ENCODE measurements around the gene ADCY3. TPM values are rescaled to one million over a fixed set of nuclear protein-coding genes. Genes with fewer than 3 reads are reported as not detected.

Gene ADCY3
- polyA plus RNA-seq, 1 of the 3 experiments (the other 2 are of a cell fraction), result 53.9 TPM

DNA sequence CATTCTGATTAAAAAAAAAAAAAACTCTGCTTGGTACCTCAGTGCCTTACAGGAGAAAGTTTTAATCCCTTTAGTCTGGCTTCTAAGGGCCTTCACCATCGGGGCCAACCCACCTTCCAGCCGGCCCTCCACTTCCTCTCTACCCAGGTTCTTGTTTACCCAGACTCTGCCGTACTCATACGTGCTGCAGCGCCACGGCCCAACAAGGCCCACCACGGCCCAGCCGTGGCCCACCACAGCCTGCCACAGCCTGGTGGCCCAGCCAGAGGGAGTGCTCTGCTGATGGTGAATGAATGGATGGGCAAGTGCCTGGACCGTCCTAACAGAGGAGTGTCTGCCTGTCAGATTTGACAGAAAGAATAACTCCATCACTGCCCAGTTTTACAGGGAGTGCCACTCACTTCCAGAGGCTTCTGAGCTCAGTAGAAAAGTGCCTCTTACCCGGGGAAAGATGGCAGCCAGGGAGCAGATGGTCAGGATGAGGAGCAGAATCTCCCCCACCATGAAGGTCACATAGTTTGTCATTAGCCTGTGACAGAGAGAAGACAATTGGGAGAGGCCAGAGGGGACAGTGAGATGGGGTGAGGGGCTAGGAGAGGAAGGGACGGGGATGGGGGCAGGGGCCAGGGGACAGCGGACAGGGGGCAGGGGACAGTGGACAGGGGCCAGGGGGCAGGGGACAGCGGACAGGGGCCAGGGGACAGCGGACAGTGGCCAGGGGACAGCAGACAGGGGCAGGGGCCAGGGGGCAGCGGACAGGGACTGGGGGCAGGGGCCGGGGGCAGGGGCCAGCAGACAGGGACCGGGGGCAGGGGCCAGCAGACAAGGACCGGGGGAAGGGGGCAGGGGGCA lies 88.6 kb downstream of the ADCY3 start:
- H3K27ac ChIP-seq (ENCODE audit: low read depth in 2 of 2, low read length in 1 of 2), result no peak overlapping the region
- TF ChIP-seq YY1 (IDR thresholded peaks at IDR 0.05; ENCODE audit: low read depth) (no peak), RXRA (IDR thresholded peaks at IDR 0.05; ENCODE audit: borderline replicate concordance, low read depth) (no peak), NFIC (IDR thresholded peaks at IDR 0.05; ENCODE audit: borderline replicate concordance) (no peak), ELF1 (IDR thresholded peaks at IDR 0.05) (no peak), POLR2AphosphoS5 (IDR thresholded peaks at IDR 0.05; ENCODE audit: low read depth, low read length) (no peak), TAF1 (IDR thresholded peaks at IDR 0.05; ENCODE audit: borderline replicate concordance, low read depth, low read length) (no peak), CHD2 (IDR thresholded peaks at IDR 0.05; ENCODE audit: low read length, partially characterized antibody) (no peak), EP300 (IDR thresholded peaks at IDR 0.05; ENCODE audit: borderline replicate concordance in 1 of 2, low read depth in 1 of 2, low read length in 1 of 2) (no peak), MXI1 (IDR thresholded peaks at IDR 0.05; ENCODE audit: low read depth, low read length) (no peak), TCF12 (IDR thresholded peaks at IDR 0.05) (no peak)
- TF ChIP-seq, protein P1, sequence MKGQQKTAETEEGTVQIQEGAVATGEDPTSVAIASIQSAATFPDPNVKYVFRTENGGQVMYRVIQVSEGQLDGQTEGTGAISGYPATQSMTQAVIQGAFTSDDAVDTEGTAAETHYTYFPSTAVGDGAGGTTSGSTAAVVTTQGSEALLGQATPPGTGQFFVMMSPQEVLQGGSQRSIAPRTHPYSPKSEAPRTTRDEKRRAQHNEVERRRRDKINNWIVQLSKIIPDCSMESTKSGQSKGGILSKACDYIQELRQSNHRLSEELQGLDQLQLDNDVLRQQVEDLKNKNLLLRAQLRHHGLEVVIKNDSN (IDR thresholded peaks at IDR 0.05; ENCODE audit: borderline replicate concordance, low read depth), result no peak
- TF ChIP-seq, protein P2, sequence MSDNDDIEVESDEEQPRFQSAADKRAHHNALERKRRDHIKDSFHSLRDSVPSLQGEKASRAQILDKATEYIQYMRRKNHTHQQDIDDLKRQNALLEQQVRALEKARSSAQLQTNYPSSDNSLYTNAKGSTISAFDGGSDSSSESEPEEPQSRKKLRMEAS (IDR thresholded peaks at IDR 0.05; ENCODE audit: low read depth), result no peak
- TF ChIP-seq, protein P3, sequence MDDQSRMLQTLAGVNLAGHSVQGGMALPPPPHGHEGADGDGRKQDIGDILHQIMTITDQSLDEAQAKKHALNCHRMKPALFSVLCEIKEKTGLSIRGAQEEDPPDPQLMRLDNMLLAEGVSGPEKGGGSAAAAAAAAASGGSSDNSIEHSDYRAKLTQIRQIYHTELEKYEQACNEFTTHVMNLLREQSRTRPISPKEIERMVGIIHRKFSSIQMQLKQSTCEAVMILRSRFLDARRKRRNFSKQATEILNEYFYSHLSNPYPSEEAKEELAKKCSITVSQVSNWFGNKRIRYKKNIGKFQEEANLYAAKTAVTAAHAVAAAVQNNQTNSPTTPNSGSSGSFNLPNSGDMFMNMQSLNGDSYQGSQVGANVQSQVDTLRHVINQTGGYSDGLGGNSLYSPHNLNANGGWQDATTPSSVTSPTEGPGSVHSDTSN (IDR thresholded peaks at IDR 0.05), result no peak
- TF ChIP-seq, protein P4, sequence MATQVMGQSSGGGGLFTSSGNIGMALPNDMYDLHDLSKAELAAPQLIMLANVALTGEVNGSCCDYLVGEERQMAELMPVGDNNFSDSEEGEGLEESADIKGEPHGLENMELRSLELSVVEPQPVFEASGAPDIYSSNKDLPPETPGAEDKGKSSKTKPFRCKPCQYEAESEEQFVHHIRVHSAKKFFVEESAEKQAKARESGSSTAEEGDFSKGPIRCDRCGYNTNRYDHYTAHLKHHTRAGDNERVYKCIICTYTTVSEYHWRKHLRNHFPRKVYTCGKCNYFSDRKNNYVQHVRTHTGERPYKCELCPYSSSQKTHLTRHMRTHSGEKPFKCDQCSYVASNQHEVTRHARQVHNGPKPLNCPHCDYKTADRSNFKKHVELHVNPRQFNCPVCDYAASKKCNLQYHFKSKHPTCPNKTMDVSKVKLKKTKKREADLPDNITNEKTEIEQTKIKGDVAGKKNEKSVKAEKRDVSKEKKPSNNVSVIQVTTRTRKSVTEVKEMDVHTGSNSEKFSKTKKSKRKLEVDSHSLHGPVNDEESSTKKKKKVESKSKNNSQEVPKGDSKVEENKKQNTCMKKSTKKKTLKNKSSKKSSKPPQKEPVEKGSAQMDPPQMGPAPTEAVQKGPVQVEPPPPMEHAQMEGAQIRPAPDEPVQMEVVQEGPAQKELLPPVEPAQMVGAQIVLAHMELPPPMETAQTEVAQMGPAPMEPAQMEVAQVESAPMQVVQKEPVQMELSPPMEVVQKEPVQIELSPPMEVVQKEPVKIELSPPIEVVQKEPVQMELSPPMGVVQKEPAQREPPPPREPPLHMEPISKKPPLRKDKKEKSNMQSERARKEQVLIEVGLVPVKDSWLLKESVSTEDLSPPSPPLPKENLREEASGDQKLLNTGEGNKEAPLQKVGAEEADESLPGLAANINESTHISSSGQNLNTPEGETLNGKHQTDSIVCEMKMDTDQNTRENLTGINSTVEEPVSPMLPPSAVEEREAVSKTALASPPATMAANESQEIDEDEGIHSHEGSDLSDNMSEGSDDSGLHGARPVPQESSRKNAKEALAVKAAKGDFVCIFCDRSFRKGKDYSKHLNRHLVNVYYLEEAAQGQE (IDR thresholded peaks at IDR 0.05; ENCODE audit: low read depth, low read length), result no peak
- TF ChIP-seq, protein P5, sequence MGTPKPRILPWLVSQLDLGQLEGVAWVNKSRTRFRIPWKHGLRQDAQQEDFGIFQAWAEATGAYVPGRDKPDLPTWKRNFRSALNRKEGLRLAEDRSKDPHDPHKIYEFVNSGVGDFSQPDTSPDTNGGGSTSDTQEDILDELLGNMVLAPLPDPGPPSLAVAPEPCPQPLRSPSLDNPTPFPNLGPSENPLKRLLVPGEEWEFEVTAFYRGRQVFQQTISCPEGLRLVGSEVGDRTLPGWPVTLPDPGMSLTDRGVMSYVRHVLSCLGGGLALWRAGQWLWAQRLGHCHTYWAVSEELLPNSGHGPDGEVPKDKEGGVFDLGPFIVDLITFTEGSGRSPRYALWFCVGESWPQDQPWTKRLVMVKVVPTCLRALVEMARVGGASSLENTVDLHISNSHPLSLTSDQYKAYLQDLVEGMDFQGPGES (IDR thresholded peaks at IDR 0.05; ENCODE audit: low read depth, low read length), result no peak
- H3F3A ChIP-seq (replicated peaks; ENCODE audit: insufficient read depth), result peaks cover 9% of the 10 kb centered on the region
- peak; percentile 50 for DNase-seq
- 89% methylated on average over 18 of the region's 18 CpGs for WGBS (ENCODE audit: low lambda C conversion rate)
- H3K9ac ChIP-seq, result no peak overlapping the region
- H3K36me3 ChIP-seq (replicated peaks in 1 of 2; ENCODE audit: control insufficient read depth in 1 of 2, insufficient read depth in 2 of 2, low read length in 1 of 2), result peaks cover 0 to under 1% of the 10 kb centered on the region in 2 experiments
- no peaks in the 10 kb centered on the region for H4K20me1 ChIP-seq (ENCODE audit: insufficient read depth)
- no peak overlapping the region for H2AFZ ChIP-seq (ENCODE audit: low read depth)
- H3K4me2 ChIP-seq, result no peak overlapping the region
- no peaks in the 10 kb centered on the region for H3K9me3 ChIP-seq
- no peaks in the 10 kb centered on the region for H3K27me3 ChIP-seq (ENCODE audit: insufficient read depth)
- ChIA-PET POLR2A (no interaction called here), CTCF (interaction anchor here (1.2 to 16.7 kb wide), 4 partner anchors 15 to 422 kb away, joined by 3 to 269 read pairs (median 68); no protein-coding TSS in a partner anchor)
- no peak overlapping the region for H3K4me3 ChIP-seq (ENCODE audit: low read depth in 2 of 2, low read length in 1 of 2)
- H3K9me2 ChIP-seq, result no peaks in the 10 kb centered on the region
- peaks cover 2 to 11% of the 10 kb centered on the region in 2 experiments; a peak in 1 of 4 replicates for H3K4me1 ChIP-seq (ENCODE audit: control insufficient read depth in 1 of 2, insufficient read depth in 2 of 2, low read depth in 1 of 2, low read length in 1 of 2)
- H3K79me2 ChIP-seq (ENCODE audit: insufficient read depth), result no peaks in the 10 kb centered on the region
